H1 (cell line): Measurements from ENCODE around the gene CNOT6L. TPM values are rescaled to one million over a fixed set of nuclear protein-coding genes. Genes with fewer than 3 reads are reported as not detected.

Experiments
- CTCF ChIA-PET: fragments of 300-600 bp; sonication (Branson Sonifier 250); formaldehyde crosslinking; loops from one replicate; lab custom pipeline; 2021; ENCODE audit not compliant: partially characterized antibody; lab: Charles Lee
- POLR2A ChIA-PET: fragments of 300-600 bp; sonication (Branson Sonifier 250); formaldehyde crosslinking; loops from one replicate; lab custom pipeline; 2021; ENCODE audit warnings: inconsistent platforms; ENCODE audit not compliant: partially characterized antibody; lab: Charles Lee
- DNase-seq, 2 experiments: peaks; one replicate each; pipeline versions ENCODE4 v3.0.0 to v3.0.0-alpha.2; 2010 to 2022; ENCODE audit warnings: low spot score in 2 of 2, low read depth in 1 of 2, mixed read lengths in 1 of 2
- FAIRE-seq: peaks from 2 replicates; lab custom pipeline; 2011; peaks lifted over from hg19 to GRCh38; lab: Jason Lieb, UNC
- H2AFZ ChIP-seq: 2 replicates; pipeline ENCODE4 v1.8.1; 2012; ENCODE audit warnings: low read length, inconsistent platforms
- H2AK5ac ChIP-seq: 2 replicates; pipeline ENCODE4 v1.6.1; 2013; ENCODE audit warnings: low read depth, low read length
- H2BK120ac ChIP-seq: replicated peaks from 2 replicates; pipeline ENCODE3; 2013; ENCODE audit warnings: low read depth, low read length, inconsistent platforms
- H2BK12ac ChIP-seq: 2 replicates; pipeline ENCODE4 v1.6.1; 2013; ENCODE audit warnings: low read depth, low read length
- H2BK15ac ChIP-seq: 2 replicates; pipeline ENCODE4 v1.6.1; 2013; ENCODE audit warnings: low read length
- H2BK20ac ChIP-seq: 2 replicates; pipeline ENCODE4 v1.6.1; 2013; ENCODE audit warnings: low read length
- H2BK5ac ChIP-seq: 2 replicates; pipeline ENCODE4 v1.6.1; 2013; ENCODE audit warnings: low read depth, low read length
- H3K14ac ChIP-seq: 2 replicates; pipeline ENCODE4 v1.6.1; 2013; ENCODE audit warnings: inconsistent platforms; ENCODE audit not compliant: insufficient read length
- H3K18ac ChIP-seq: 2 replicates; pipeline ENCODE4 v1.6.1; 2013; ENCODE audit warnings: low read length; ENCODE audit errors: extremely low read depth
- H3K23ac ChIP-seq: 2 replicates; pipeline ENCODE4 v1.6.1; 2013; ENCODE audit warnings: inconsistent platforms; ENCODE audit not compliant: insufficient read length
- H3K23me2 ChIP-seq: 2 replicates; pipeline ENCODE4 v1.6.1; 2013; ENCODE audit warnings: low read depth, low read length
- H3K27ac ChIP-seq: 2 replicates; pipeline ENCODE4 v1.6.1; 2011; ENCODE audit warnings: low read depth, low read length, inconsistent platforms
- H3K27me3 ChIP-seq, 4 experiments: replicated peaks in 1 of 4; 1 replicate in 1 of 4; 2 replicates in 3 of 4; pipeline versions ENCODE4 v1.6.1 to v1.8.1; 2011 to 2013; ENCODE audit warnings: low read length in 3 of 4, mild to moderate bottlenecking in 3 of 4, inconsistent platforms in 2 of 4, mixed read lengths in 2 of 4, moderate library complexity in 1 of 4; ENCODE audit not compliant: control insufficient read depth in 3 of 4, insufficient read depth in 3 of 4; ENCODE audit errors: extremely low read depth in 1 of 4
- H3K36me3 ChIP-seq, 4 experiments: 2 replicates each; pipeline versions ENCODE4 v1.6.1 to v1.8.1; 2011 to 2013; ENCODE audit warnings: mild to moderate bottlenecking in 4 of 4, low read length in 3 of 4, moderate library complexity in 2 of 4, control low read depth in 1 of 4, inconsistent platforms in 1 of 4; ENCODE audit not compliant: insufficient read depth in 4 of 4, control insufficient read depth in 2 of 4
- H3K4ac ChIP-seq: replicated peaks from 2 replicates; pipeline ENCODE3; 2013; ENCODE audit warnings: low read length, low read depth, mixed read lengths, inconsistent platforms; ENCODE audit not compliant: insufficient read length
- H3K4me1 ChIP-seq, 4 experiments: replicated peaks in 1 of 4; 1 replicate in 1 of 4; 2 replicates in 3 of 4; pipeline versions ENCODE4 v1.6.1 to v1.8.1; 2011 to 2013; ENCODE audit warnings: low read length in 3 of 4, inconsistent platforms in 2 of 4, mixed read lengths in 1 of 4; ENCODE audit not compliant: insufficient read depth in 4 of 4, control insufficient read depth in 3 of 4
- H3K4me2 ChIP-seq, 2 experiments: 2 replicates each; pipeline versions ENCODE4 v1.6.1 to v1.8.1; 2011 to 2013; ENCODE audit warnings: low read depth in 2 of 2, low read length in 2 of 2, control low read depth in 1 of 2, inconsistent platforms in 1 of 2, mild to moderate bottlenecking in 1 of 2; ENCODE audit not compliant: insufficient read depth in 1 of 2
- H3K4me3 ChIP-seq, 4 experiments: fragments of 200-600, 300-600 bp in 1 of 4; sonication (generic), shearing (Covaris generic), sonication (Bioruptor Twin) in 1 of 4; 2 replicates each; pipeline versions ENCODE4 v1.5.1 to v1.8.1; 2011 to 2016; ENCODE audit warnings: low read length in 4 of 4, low read depth in 3 of 4, control low read depth in 2 of 4, inconsistent platforms in 2 of 4, mild to moderate bottlenecking in 2 of 4, mixed read lengths in 1 of 4, moderate library complexity in 1 of 4; ENCODE audit not compliant: insufficient read depth in 2 of 4; ENCODE audit errors: extremely low read depth in 1 of 4
- H3K56ac ChIP-seq: replicated peaks from 2 replicates; pipeline ENCODE3; 2013; ENCODE audit warnings: low read depth, mild to moderate bottlenecking, mixed read lengths, low read length, inconsistent platforms; ENCODE audit not compliant: insufficient read length
- H3K79me1 ChIP-seq: 2 replicates; pipeline ENCODE4 v1.6.1; 2013; ENCODE audit warnings: low read depth, low read length, control low read depth
- H3K79me2 ChIP-seq, 2 experiments: 2 replicates each; pipeline versions ENCODE4 v1.6.1 to v1.8.1; 2012 to 2013; ENCODE audit warnings: low read length in 2 of 2, mild to moderate bottlenecking in 2 of 2, inconsistent platforms in 1 of 2; ENCODE audit not compliant: insufficient read depth in 2 of 2, control insufficient read depth in 1 of 2
- H3K9ac ChIP-seq, 4 experiments: replicated peaks in 1 of 4; 1 replicate in 1 of 4; 2 replicates in 3 of 4; pipeline versions ENCODE4 v1.6.1 to v1.8.1; 2011 to 2013; ENCODE audit warnings: low read depth in 3 of 4, low read length in 3 of 4, control low read depth in 2 of 4, mild to moderate bottlenecking in 2 of 4, moderate library complexity in 2 of 4, inconsistent platforms in 1 of 4; ENCODE audit errors: extremely low read depth in 1 of 4
- H3K9me3 ChIP-seq, 2 experiments: 2 replicates each; pipeline versions ENCODE4 v1.6.1 to v1.8.1; 2012 to 2013; ENCODE audit warnings: mild to moderate bottlenecking in 2 of 2, moderate library complexity in 2 of 2, control low read depth in 1 of 2, inconsistent platforms in 1 of 2, low read depth in 1 of 2, low read length in 1 of 2, mixed read lengths in 1 of 2; ENCODE audit not compliant: insufficient read depth in 2 of 2
- H4K20me1 ChIP-seq, 2 experiments: replicated peaks in 1 of 2; 2 replicates each; pipeline versions ENCODE3 to v1.8.1; 2011 to 2013; ENCODE audit warnings: inconsistent platforms in 2 of 2, low read length in 2 of 2, mild to moderate bottlenecking in 1 of 2; ENCODE audit not compliant: insufficient read depth in 2 of 2, control insufficient read depth in 1 of 2
- H4K5ac ChIP-seq: 2 replicates; pipeline ENCODE4 v1.6.1; 2013; ENCODE audit warnings: low read length, low read depth, mixed read lengths, inconsistent platforms; ENCODE audit not compliant: insufficient read length
- H4K8ac ChIP-seq: 2 replicates; pipeline ENCODE4 v1.8.0; 2013; ENCODE audit warnings: mild to moderate bottlenecking, moderate library complexity, low read length, inconsistent platforms; ENCODE audit not compliant: insufficient read depth; ENCODE audit errors: extremely low read depth
- H4K91ac ChIP-seq: replicated peaks from 2 replicates; pipeline ENCODE3; 2013; ENCODE audit warnings: low read length, mixed read lengths, inconsistent platforms; ENCODE audit not compliant: insufficient read length
- CTBP2 ChIP-seq: IDR thresholded peaks from 2 replicates; pipeline ENCODE4 v1.7.0; 2011; ENCODE audit warnings: borderline replicate concordance, mild to moderate bottlenecking, moderate library complexity, mixed read lengths, low read length; ENCODE audit not compliant: insufficient read depth, insufficient read length
- EGR1 ChIP-seq: IDR thresholded peaks from 2 replicates; pipeline ENCODE4 v1.6.1; 2011; ENCODE audit warnings: low read depth, low read length, borderline replicate concordance
- JUN ChIP-seq: IDR thresholded peaks from 2 replicates; pipeline ENCODE4 v1.6.1; 2011; ENCODE audit warnings: low read depth, mild to moderate bottlenecking, improper control_type of control experiment, low read length
- KDM4A ChIP-seq: IDR thresholded peaks from one replicate; pipeline ENCODE4 v1.7.1; 2012; ENCODE audit warnings: low read depth, mild to moderate bottlenecking, moderate library complexity, low read length, inconsistent platforms; ENCODE audit not compliant: severe bottlenecking
- KDM5A ChIP-seq: fragments of 200-600 bp; IDR thresholded peaks from 2 replicates; pipeline ENCODE4 v1.7.1; 2012; ENCODE audit warnings: mild to moderate bottlenecking, low read length, inconsistent platforms, mixed read lengths
- SIRT6 ChIP-seq: IDR thresholded peaks from one replicate; pipeline ENCODE4 v1.7.1; 2012; ENCODE audit warnings: low read length, inconsistent platforms
- ZNF274 ChIP-seq: IDR thresholded peaks from 2 replicates; pipeline ENCODE4 v1.7.0; 2012; ENCODE audit warnings: low read length, borderline replicate concordance; ENCODE audit errors: extremely low read depth
- WGBS, 2 experiments: shearing (Covaris generic) in 1 of 2; methylation state at CpG; one replicate each; pipeline versions ENCODE4 v1.1.6 to v1.1.7; 2013 to 2015; ENCODE audit warnings: low lambda C conversion rate in 2 of 2, mixed read lengths in 2 of 2, inconsistent platforms in 1 of 2, low coverage in 1 of 2, missing lambda C conversion rate in 1 of 2; ENCODE audit not compliant: insufficient replicate concordance in 2 of 2, insufficient coverage in 1 of 2, insufficient read length in 1 of 2; ENCODE audit errors: extremely low coverage in 1 of 2, missing lambda C conversion rate in 1 of 2; 5-methylcytosine and 5-hydroxymethylcytosine counted together
- polyA plus RNA-seq, 7 experiments: library from polyadenylated mRNA; depleted of rRNA in 3 of 7; stranded (reverse) in 5 of 7; unstranded in 2 of 7; fragments of >200 nt in 5 of 7; fragments of 200-250 nt in 2 of 7; gene quantifications; 1 replicate in 5 of 7; 2 replicates in 1 of 7; 4 replicates in 1 of 7; pipeline versions ENCODE4 v1.2.1 to v1.2.3, GENCODE V29; 2011 to 2013; ENCODE audit warnings: missing spikeins in 2 of 7, mixed read lengths in 2 of 7
- total RNA-seq: library from RNA; stranded (reverse); fragmentation: NEBNext Ultra II Directional; extraction: Animal tissue kit (Norgen Biotek cat#: 25700); gene quantifications from 2 replicates; pipeline ENCODE4 v1.2.1, GENCODE V29; 2021
- TF ChIP-seq, protein P1 (sequence below): IDR thresholded peaks from 2 replicates; pipeline ENCODE4 v1.6.1; 2012; ENCODE audit warnings: low read length, inconsistent platforms

Gene CNOT6L
- total and polyA plus RNA-seq, 2 of the 8 experiments (the other 6 are each of a cell fraction or from before 2014, with no cell fraction given): 2.0 to 22.4 TPM

DNA sequence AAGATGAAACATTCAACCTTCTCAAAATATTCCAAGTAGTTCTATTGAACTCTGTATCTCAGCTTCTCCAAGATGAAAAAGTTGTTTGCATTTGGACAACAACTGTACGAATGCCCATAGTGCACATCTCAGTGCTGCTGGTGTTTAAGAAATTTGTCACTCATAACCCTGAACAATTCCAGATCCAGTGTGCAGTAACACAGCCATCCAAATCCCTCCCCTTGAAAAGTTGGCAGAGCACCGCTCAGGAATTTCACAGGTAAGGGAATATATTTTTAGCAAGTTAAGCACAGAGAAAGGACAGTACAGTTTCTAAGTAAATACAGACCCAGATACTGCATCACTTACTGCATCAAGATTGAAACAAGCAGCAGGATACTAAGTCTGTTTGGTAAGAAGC is 104.7 kb downstream of the CNOT6L start:
- Histone ChIP-seq H3K18ac (no peak overlapping the region), H2BK5ac (no peak overlapping the region), H2BK12ac (no peak overlapping the region), H3K56ac (no peak overlapping the region), H3K9me3 (no peaks in the 10 kb centered on the region), H3K79me2 (no peaks in the 10 kb centered on the region), H2BK120ac (no peak overlapping the region), H3K9ac (no peak overlapping the region), H3K14ac (no peak overlapping the region), H3K27me3 (no peaks in the 10 kb centered on the region), H3K23ac (no peak overlapping the region), H3K4ac (no peak overlapping the region), H3K4me1 (peaks cover 0 to 12% (median 2%) of the 10 kb centered on the region in 4 experiments; a peak in 3 of 7 replicates), H4K91ac (no peak overlapping the region), H4K5ac (no peak overlapping the region), H3K23me2 (no peaks in the 10 kb centered on the region; the same call in 1 of the 2 replicates), H2AK5ac (no peak overlapping the region), H3K36me3 (no peaks in the 10 kb centered on the region), H4K20me1 (no peaks in the 10 kb centered on the region), H3K4me3 (no peak overlapping the region), H2AFZ (no peak overlapping the region), H2BK15ac (no peak overlapping the region), H3K4me2 (no peak overlapping the region), H3K79me1 (no peaks in the 10 kb centered on the region; the same call in 1 of the 2 replicates), H3K27ac (no peak overlapping the region), H2BK20ac (no peak overlapping the region), H4K8ac (no peak overlapping the region)
- ChIA-PET CTCF (interaction anchor here (2.3 kb wide), 1 partner anchor 9 kb away, joined by 4 read pairs; no protein-coding TSS in a partner anchor), POLR2A (no interaction called here)
- TF ChIP-seq ZNF274: no peak
- TF ChIP-seq, protein P1, sequence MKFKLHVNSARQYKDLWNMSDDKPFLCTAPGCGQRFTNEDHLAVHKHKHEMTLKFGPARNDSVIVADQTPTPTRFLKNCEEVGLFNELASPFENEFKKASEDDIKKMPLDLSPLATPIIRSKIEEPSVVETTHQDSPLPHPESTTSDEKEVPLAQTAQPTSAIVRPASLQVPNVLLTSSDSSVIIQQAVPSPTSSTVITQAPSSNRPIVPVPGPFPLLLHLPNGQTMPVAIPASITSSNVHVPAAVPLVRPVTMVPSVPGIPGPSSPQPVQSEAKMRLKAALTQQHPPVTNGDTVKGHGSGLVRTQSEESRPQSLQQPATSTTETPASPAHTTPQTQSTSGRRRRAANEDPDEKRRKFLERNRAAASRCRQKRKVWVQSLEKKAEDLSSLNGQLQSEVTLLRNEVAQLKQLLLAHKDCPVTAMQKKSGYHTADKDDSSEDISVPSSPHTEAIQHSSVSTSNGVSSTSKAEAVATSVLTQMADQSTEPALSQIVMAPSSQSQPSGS: no peak
- TF ChIP-seq EGR1: no peak
- no peak for TF ChIP-seq SIRT6
- TF ChIP-seq KDM5A: no peak
- no peak for TF ChIP-seq CTBP2
- no peak for TF ChIP-seq KDM4A
- no peak for TF ChIP-seq JUN
- DNase-seq: no peak
- no peak for FAIRE-seq
- WGBS, 2 experiments: 92% methylated on average over 2 of the region's 2 CpGs; no CpG with 5 or more reads in 1 of the 2 experiments
